Nephron (organoid): ENCODE data around the gene FAM78B.

ENCODE experiments used
- H3K27ac Mint-ChIP-seq, 3 experiments: 2 replicates each; pipeline ENCODE4 v1.8.0; 2020; ENCODE audit warnings: mixed read lengths in 3 of 3, mild to moderate bottlenecking in 2 of 3, moderate library complexity in 1 of 3
- H3K27me3 Mint-ChIP-seq: 2 replicates; pipeline ENCODE4 v1.8.0; 2021; ENCODE audit warnings: low read depth, mild to moderate bottlenecking, moderate library complexity, mixed read lengths
- H3K36me3 Mint-ChIP-seq: 2 replicates; pipeline ENCODE4 v1.8.0; 2020; ENCODE audit warnings: low read depth, mixed read lengths
- H3K4me1 Mint-ChIP-seq: 2 replicates; pipeline ENCODE4 v1.8.0; 2020; ENCODE audit warnings: mixed read lengths
- H3K4me3 Mint-ChIP-seq, 3 experiments: 2 replicates each; pipeline ENCODE4 v1.8.0; 2020; ENCODE audit warnings: mild to moderate bottlenecking in 3 of 3, mixed read lengths in 3 of 3, moderate library complexity in 2 of 3
- H3K9me3 Mint-ChIP-seq: 2 replicates; pipeline ENCODE4 v1.8.0; 2020; ENCODE audit warnings: mixed read lengths
- CTCF ChIP-seq, 3 experiments: fragments of 200-600 bp; sonication (generic); IDR thresholded peaks; one replicate each; pipeline ENCODE4 v1.5.0; 2021; ENCODE audit warnings: antibody characterized with exemption in 3 of 3; ENCODE audit not compliant: unreplicated experiment in 3 of 3

The FAM78B gene

GRCh38 chr1:166136222-166136621 is 30.6 kb downstream of the FAM78B start:
- no peaks in the 10 kb centered on the region for H3K4me1 Mint-ChIP-seq
- H3K36me3 Mint-ChIP-seq = no peaks in the 10 kb centered on the region
- TF ChIP-seq CTCF (IDR thresholded peaks at IDR 0.05; ENCODE audit: unreplicated experiment in 3 of 3) = no peak
- peaks cover 5% of the 10 kb centered on the region for H3K27me3 Mint-ChIP-seq
- no peaks in the 10 kb centered on the region for H3K9me3 Mint-ChIP-seq
- H3K4me3 Mint-ChIP-seq = no peak overlapping the region
- no peak overlapping the region for H3K27ac Mint-ChIP-seq

- no peak for TF ChIP-seq CTCF (IDR thresholded peaks at IDR 0.05; ENCODE audit: unreplicated experiment in 3 of 3)
Observed at GRCh38 chr1:166133857-166134256, 32.9 kb downstream of the FAM78B start.

GRCh38 chr1:166133276-166133841 is 33.4 kb downstream of the FAM78B start:
- Mint-ChIP-seq H3K4me1 (no peaks in the 10 kb centered on the region), H3K36me3 (no peaks in the 10 kb centered on the region), H3K9me3 (no peaks in the 10 kb centered on the region), H3K27ac (no peak overlapping the region), H3K27me3 (peaks cover 4% of the 10 kb centered on the region), H3K4me3 (no peak overlapping the region)
- peak in 1 of 3 experiments; percentile 19 for TF ChIP-seq CTCF (IDR thresholded peaks at IDR 0.05; ENCODE audit: unreplicated experiment in 3 of 3)

More at GRCh38 chr1:166133857-166134256, 32.9 kb downstream of the FAM78B start:
- Mint-ChIP-seq H3K9me3 (no peaks in the 10 kb centered on the region), H3K27me3 (peaks cover 5% of the 10 kb centered on the region), H3K4me1 (no peaks in the 10 kb centered on the region), H3K4me3 (no peak overlapping the region), H3K36me3 (no peaks in the 10 kb centered on the region), H3K27ac (no peak overlapping the region)

- Mint-ChIP-seq H3K4me3 (no peak overlapping the region), H3K36me3 (no peaks in the 10 kb centered on the region), H3K4me1 (no peaks in the 10 kb centered on the region), H3K27me3 (no peaks in the 10 kb centered on the region), H3K27ac (no peak overlapping the region), H3K9me3 (no peaks in the 10 kb centered on the region)
- TF ChIP-seq CTCF (IDR thresholded peaks at IDR 0.05; ENCODE audit: unreplicated experiment in 3 of 3) = no peak
Observed at GRCh38 chr1:166132496-166132895, 34.3 kb downstream of the FAM78B start.

- H3K27me3 Mint-ChIP-seq = no peaks in the 10 kb centered on the region
- no peaks in the 10 kb centered on the region for H3K9me3 Mint-ChIP-seq
- H3K27ac Mint-ChIP-seq = no peak overlapping the region
- no peaks in the 10 kb centered on the region for H3K4me1 Mint-ChIP-seq
- no peaks in the 10 kb centered on the region for H3K36me3 Mint-ChIP-seq
- no peak for TF ChIP-seq CTCF (IDR thresholded peaks at IDR 0.05; ENCODE audit: unreplicated experiment in 3 of 3)
- no peak overlapping the region for H3K4me3 Mint-ChIP-seq
Observed at GRCh38 chr1:166129006-166129405, 37.8 kb downstream of the FAM78B start.

GRCh38 chr1:166128195-166128594 is 38.6 kb downstream of the FAM78B start:
- H3K9me3 Mint-ChIP-seq = no peaks in the 10 kb centered on the region
- no peaks in the 10 kb centered on the region for H3K36me3 Mint-ChIP-seq
- no peak overlapping the region for H3K27ac Mint-ChIP-seq
- H3K4me3 Mint-ChIP-seq = no peak overlapping the region
- H3K4me1 Mint-ChIP-seq = no peaks in the 10 kb centered on the region
- no peaks in the 10 kb centered on the region for H3K27me3 Mint-ChIP-seq
- TF ChIP-seq CTCF (IDR thresholded peaks at IDR 0.05; ENCODE audit: unreplicated experiment in 3 of 3) = no peak
